MM.1S (cell line): Measurements from ENCODE around the gene TMEM179.

Experiments
- DNase-seq: peaks from one replicate; pipeline ENCODE4 v3.0.0-alpha.2; 2015
- H2AFZ ChIP-seq: fragments of 300-600 bp; sonication (generic); 2 replicates; pipeline ENCODE4 v1.6.0; 2016; ENCODE audit warnings: antibody characterized with exemption, low read length
- H3F3A ChIP-seq: fragments of 300-600 bp; sonication (generic); 2 replicates; pipeline ENCODE4 v1.6.1; 2016; ENCODE audit warnings: mild to moderate bottlenecking, antibody characterized with exemption, low read length, moderate library complexity, mixed read lengths; ENCODE audit not compliant: insufficient read depth
- H3K27ac ChIP-seq: fragments of 300-600 bp; sonication (generic); 2 replicates; pipeline ENCODE4 v1.5.1; 2016; ENCODE audit warnings: mild to moderate bottlenecking, low read length
- H3K27me3 ChIP-seq: fragments of 300-600 bp; sonication (generic); replicated peaks from 2 replicates; pipeline ENCODE4 v1.6.0; 2016; ENCODE audit warnings: low read length; ENCODE audit not compliant: insufficient read depth
- H3K36me3 ChIP-seq: fragments of 300-600 bp; sonication (generic); replicated peaks from 2 replicates; pipeline ENCODE4 v1.6.1; 2016; ENCODE audit warnings: mild to moderate bottlenecking, low read length, mixed read lengths; ENCODE audit not compliant: insufficient read depth
- H3K4me1 ChIP-seq: fragments of 300-600 bp; sonication (generic); 2 replicates; pipeline ENCODE4 v1.6.1; 2016; ENCODE audit warnings: low read length, mixed read lengths
- H3K4me2 ChIP-seq: fragments of 300-600 bp; sonication (generic); 2 replicates; pipeline ENCODE4 v1.6.0; 2016; ENCODE audit warnings: low read depth, low read length
- H3K4me3 ChIP-seq: fragments of 300-600 bp; sonication (generic); 2 replicates; pipeline ENCODE4 v1.5.1; 2016; ENCODE audit warnings: low read length, mixed read lengths
- H3K79me2 ChIP-seq: fragments of 300-600 bp; sonication (generic); 2 replicates; pipeline ENCODE4 v1.6.1; 2016; ENCODE audit warnings: mixed run types, low read length, mixed read lengths
- H3K9ac ChIP-seq: fragments of 300-600 bp; sonication (generic); 2 replicates; pipeline ENCODE4 v1.6.1; 2016; ENCODE audit warnings: low read length, mixed read lengths
- H3K9me2 ChIP-seq: fragments of 300-600 bp; sonication (generic); replicated peaks from 2 replicates; pipeline ENCODE4 v1.6.1; 2016; ENCODE audit warnings: mild to moderate bottlenecking, low read length, mixed read lengths; ENCODE audit not compliant: insufficient read depth
- H3K9me3 ChIP-seq: fragments of 300-600 bp; sonication (generic); replicated peaks from 2 replicates; pipeline ENCODE4 v1.6.1; 2016; ENCODE audit warnings: mild to moderate bottlenecking, low read length, mixed read lengths; ENCODE audit not compliant: insufficient read depth
- H4K20me1 ChIP-seq: fragments of 300-600 bp; sonication (generic); 2 replicates; pipeline ENCODE4 v1.6.1; 2016; ENCODE audit warnings: mild to moderate bottlenecking, low read length, moderate library complexity, mixed read lengths; ENCODE audit not compliant: insufficient read depth
- CTCF ChIP-seq: fragments of 300-600 bp; sonication (generic); IDR thresholded peaks from 2 replicates; pipeline ENCODE4 v1.5.1; 2016; ENCODE audit warnings: antibody characterized with exemption, low read length, mixed read lengths
- EZH2 ChIP-seq: fragments of 300-600 bp; sonication (generic); optimal IDR thresholded peaks from 2 replicates; pipeline ENCODE3; 2017; ENCODE audit warnings: low read depth, mild to moderate bottlenecking, antibody characterized with exemption, low read length, mixed read lengths
- EZH2phosphoT487 ChIP-seq: fragments of 300-600 bp; sonication (generic); IDR thresholded peaks from 2 replicates; pipeline ENCODE4 v1.6.1; 2018; ENCODE audit warnings: antibody characterized with exemption, low read length

The TMEM179 gene

GRCh38 chr14:104583424-104584306, 20.9 kb downstream of the TMEM179 start:
- DNase-seq: no peak
- no peak overlapping the region for H2AFZ ChIP-seq
- H3K9me2 ChIP-seq: no peaks in the 10 kb centered on the region
- H3K36me3 ChIP-seq: no peaks in the 10 kb centered on the region
- no peaks in the 10 kb centered on the region for H3K79me2 ChIP-seq
- no peak overlapping the region for H3K4me2 ChIP-seq
- TF ChIP-seq EZH2phosphoT487 (no peak), CTCF (no peak), EZH2 (no peak)
- no peaks in the 10 kb centered on the region for H3F3A ChIP-seq
- peaks cover 27% of the 10 kb centered on the region for H3K27me3 ChIP-seq
- no peaks in the 10 kb centered on the region for H3K4me1 ChIP-seq
- no peaks in the 10 kb centered on the region for H3K9me3 ChIP-seq
- H3K4me3 ChIP-seq: no peak overlapping the region
- H4K20me1 ChIP-seq: no peaks in the 10 kb centered on the region
- H3K27ac ChIP-seq: no peak overlapping the region
- no peak overlapping the region for H3K9ac ChIP-seq

- H3K27ac ChIP-seq: no peak overlapping the region
- no peak overlapping the region for H3K4me3 ChIP-seq
- no peaks in the 10 kb centered on the region for H3K4me1 ChIP-seq
- no peaks in the 10 kb centered on the region for H3K79me2 ChIP-seq
- no peak for TF ChIP-seq EZH2phosphoT487
- TF ChIP-seq EZH2: no peak
- TF ChIP-seq CTCF: no peak
- H3F3A ChIP-seq: no peaks in the 10 kb centered on the region
- DNase-seq: no peak
- H3K9me2 ChIP-seq: no peaks in the 10 kb centered on the region
- H2AFZ ChIP-seq: no peak overlapping the region
- no peaks in the 10 kb centered on the region for H4K20me1 ChIP-seq
- no peak overlapping the region for H3K9ac ChIP-seq
- no peaks in the 10 kb centered on the region for H3K9me3 ChIP-seq
- H3K4me2 ChIP-seq: no peak overlapping the region
- H3K36me3 ChIP-seq: no peaks in the 10 kb centered on the region
- H3K27me3 ChIP-seq: peaks cover 17% of the 10 kb centered on the region
Observed at GRCh38 chr14:104582662-104583061, 21.9 kb downstream of the TMEM179 start.

- Histone ChIP-seq H3K27me3 (peaks cover 13% of the 10 kb centered on the region), H2AFZ (no peak overlapping the region), H3K9me2 (no peaks in the 10 kb centered on the region), H3K4me3 (no peak overlapping the region), H3K9me3 (no peaks in the 10 kb centered on the region), H3F3A (no peaks in the 10 kb centered on the region), H3K27ac (no peak overlapping the region), H4K20me1 (no peaks in the 10 kb centered on the region), H3K79me2 (no peaks in the 10 kb centered on the region), H3K4me2 (no peak overlapping the region), H3K36me3 (no peaks in the 10 kb centered on the region), H3K9ac (no peak overlapping the region), H3K4me1 (no peaks in the 10 kb centered on the region)
- no peak for TF ChIP-seq CTCF
- no peak for TF ChIP-seq EZH2
- TF ChIP-seq EZH2phosphoT487: no peak
- no peak for DNase-seq
Observed at GRCh38 chr14:104582005-104582404, 22.6 kb downstream of the TMEM179 start.
